Measurements from ENCODE around the gene CEMP1. TPM values are rescaled to one million over a fixed set of nuclear protein-coding genes. Genes with fewer than 3 reads are reported as not detected.

CEMP1 gene
- total and polyA plus RNA-seq, 10 of the 15 experiments (the other 5 are each of a cell fraction or from before 2014, with no cell fraction given), result 0.05 to 8.2 (median 1.5) TPM; not detected in 5

DNA sequence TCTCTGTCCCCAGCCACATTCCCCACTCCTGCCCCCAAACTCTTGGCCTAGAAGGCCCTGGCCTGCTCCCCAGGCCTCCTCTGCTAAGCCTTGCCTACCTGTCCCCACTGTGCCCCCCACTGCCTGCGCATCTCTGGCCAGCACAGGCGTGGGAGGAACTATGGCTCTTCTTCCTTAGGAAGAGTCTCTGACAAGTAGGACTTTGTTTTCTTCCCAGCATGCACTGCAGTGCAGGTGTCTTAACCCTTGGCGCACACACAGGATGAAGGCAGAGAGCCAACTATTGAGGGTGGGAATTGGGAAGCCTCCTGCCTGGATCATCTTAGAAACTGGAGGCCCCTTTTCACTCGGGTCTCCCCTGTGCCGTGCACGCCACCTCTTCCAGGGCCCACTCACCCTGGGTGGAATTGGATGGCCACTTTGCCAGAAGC, 7.4 kb downstream of the CEMP1 start (continued):
- no peak for TF ChIP-seq SUZ12 (IDR thresholded peaks at IDR 0.05; ENCODE audit: unreplicated experiment)
- TF ChIP-seq SP1 (IDR thresholded peaks at IDR 0.05; ENCODE audit: low read depth, low read length), result no peak
- TF ChIP-seq, protein P1, sequence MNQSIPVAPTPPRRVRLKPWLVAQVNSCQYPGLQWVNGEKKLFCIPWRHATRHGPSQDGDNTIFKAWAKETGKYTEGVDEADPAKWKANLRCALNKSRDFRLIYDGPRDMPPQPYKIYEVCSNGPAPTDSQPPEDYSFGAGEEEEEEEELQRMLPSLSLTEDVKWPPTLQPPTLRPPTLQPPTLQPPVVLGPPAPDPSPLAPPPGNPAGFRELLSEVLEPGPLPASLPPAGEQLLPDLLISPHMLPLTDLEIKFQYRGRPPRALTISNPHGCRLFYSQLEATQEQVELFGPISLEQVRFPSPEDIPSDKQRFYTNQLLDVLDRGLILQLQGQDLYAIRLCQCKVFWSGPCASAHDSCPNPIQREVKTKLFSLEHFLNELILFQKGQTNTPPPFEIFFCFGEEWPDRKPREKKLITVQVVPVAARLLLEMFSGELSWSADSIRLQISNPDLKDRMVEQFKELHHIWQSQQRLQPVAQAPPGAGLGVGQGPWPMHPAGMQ (IDR thresholded peaks at IDR 0.05; ENCODE audit: borderline replicate concordance), result no peak

DNA sequence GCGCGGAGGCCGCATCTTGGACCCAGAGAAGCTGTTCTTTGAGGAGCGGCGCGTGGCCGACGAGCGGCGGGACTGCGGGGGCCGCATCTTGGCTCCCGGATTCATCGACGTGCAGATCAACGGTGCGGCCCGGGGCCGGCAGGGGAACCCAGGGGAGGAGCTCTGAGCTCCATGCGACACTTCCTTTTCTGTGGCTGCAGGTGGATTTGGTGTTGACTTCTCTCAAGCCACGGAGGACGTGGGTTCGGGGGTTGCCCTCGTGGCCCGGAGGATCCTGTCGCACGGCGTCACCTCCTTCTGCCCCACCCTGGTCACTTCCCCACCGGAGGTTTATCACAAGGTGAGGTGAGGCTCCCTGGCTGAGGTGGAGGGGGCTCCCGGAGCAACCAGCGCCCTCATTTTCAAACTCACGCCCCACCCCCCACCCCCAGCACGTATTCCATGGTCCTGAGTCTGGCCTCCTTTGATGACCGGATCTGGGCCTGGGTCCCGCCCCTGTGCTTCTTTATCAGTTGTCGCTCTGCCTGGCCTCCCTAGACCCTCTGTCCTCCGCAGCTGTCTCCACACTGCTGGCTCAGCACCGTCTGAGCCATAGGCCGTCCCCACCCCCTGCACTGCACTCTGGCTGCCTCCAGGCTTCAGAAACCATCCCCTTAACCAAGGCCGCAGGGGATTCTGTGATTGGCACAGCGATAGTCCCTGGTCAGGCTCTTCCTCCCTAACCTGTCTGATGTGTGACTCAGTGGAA, 10.2 kb downstream of the CEMP1 start:
- TF ChIP-seq TAF1 (IDR thresholded peaks at IDR 0.05; ENCODE audit: borderline replicate concordance, low read depth, low read length), result 0 out of 2 replicates have a peak, but pooled peaks have one; percentile 27
- TF ChIP-seq RELA (IDR thresholded peaks at IDR 0.05; ENCODE audit: borderline replicate concordance, partially characterized antibody), result no peak
- TF ChIP-seq SMC3 (IDR thresholded peaks at IDR 0.05; ENCODE audit: borderline replicate concordance, low read length), result 0 out of 2 replicates have a peak, but pooled peaks have one; percentile 2
- TF ChIP-seq PAX5 (IDR thresholded peaks at IDR 0.05; ENCODE audit: borderline replicate concordance, low read depth, low read length), result peak; percentile 20; the same call in 1 of the 2 replicates
- TF ChIP-seq EED (IDR thresholded peaks at IDR 0.05; ENCODE audit: low read depth), result no peak
- TF ChIP-seq SPI1 (IDR thresholded peaks at IDR 0.05; ENCODE audit: borderline replicate concordance, insufficient read depth, low read depth, low read length), result peak; percentile 64; the same call in 1 of the 2 replicates
- TF ChIP-seq ZZZ3 (IDR thresholded peaks at IDR 0.05; ENCODE audit: control insufficient read depth, insufficient read length, low read depth), result no peak
- TF ChIP-seq NR2F1 (conservative IDR thresholded peaks at IDR 0.05), result 0 out of 2 replicates have a peak, but pooled peaks have one; percentile 8
- TF ChIP-seq, protein P2, sequence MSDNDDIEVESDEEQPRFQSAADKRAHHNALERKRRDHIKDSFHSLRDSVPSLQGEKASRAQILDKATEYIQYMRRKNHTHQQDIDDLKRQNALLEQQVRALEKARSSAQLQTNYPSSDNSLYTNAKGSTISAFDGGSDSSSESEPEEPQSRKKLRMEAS (IDR thresholded peaks at IDR 0.05; ENCODE audit: low read depth, low read length), result no peak
- no peak for TF ChIP-seq RUNX3 (IDR thresholded peaks at IDR 0.05; ENCODE audit: low read length)
- TF ChIP-seq POLR2AphosphoS5 (IDR thresholded peaks at IDR 0.05; ENCODE audit: low read length), result peak; percentile 0; the same call in 1 of the 2 replicates
- CTCF ChIA-PET, result interaction anchor here (1.1 kb wide), 1 partner anchor 91 kb away, joined by 4 read pairs; no protein-coding TSS in a partner anchor
- peaks cover 42% of the 10 kb centered on the region for H3K79me2 ChIP-seq (ENCODE audit: control insufficient read depth, insufficient read depth, low read length)
- 20% methylated on average over 37 of the region's 41 CpGs for WGBS (ENCODE audit: insufficient coverage, insufficient replicate concordance, low lambda C conversion rate, missing lambda C conversion rate)
- peaks cover 11 to 18% of the 10 kb centered on the region in 2 experiments; a peak in 3 of 4 replicates for H3K36me3 ChIP-seq (ENCODE audit: control insufficient read depth in 2 of 2, insufficient read depth in 2 of 2, low read length in 1 of 2)
- H3K27ac ChIP-seq (ENCODE audit: control insufficient read depth, insufficient read depth), result peak overlapping the region; percentile 39; the same call in 1 of the 2 replicates
- BruUV-seq (replicated peaks), result no TSS peak
- intact Hi-C loops (cut with micrococcal nuclease; ENCODE audit: unreplicated experiment), result no loop called here
- FAIRE-seq (no peak), ATAC-seq (peak; percentile 47), DNase-seq (ENCODE audit: low read depth, low spot score) (no peak)
- H3K4me3 ChIP-seq, result peak overlapping the region; percentile 71; the same call in 1 of the 2 replicates
- no peaks in the 10 kb centered on the region for H3K9me3 ChIP-seq (replicated peaks; ENCODE audit: control insufficient read depth, insufficient read depth, low read length)
- peak overlapping the region; percentile 74 for H3K9ac ChIP-seq (ENCODE audit: control insufficient read depth, insufficient read depth, low read length)
- in situ Hi-C loops (cut with MboI), result no loop called here
- POLR2A ChIA-PET, result interaction anchor here (0.8 kb wide), 1 partner anchor 12 kb away, joined by 3 read pairs; no protein-coding TSS in a partner anchor
- H3K27me3 ChIP-seq (replicated peaks in 1 of 2; ENCODE audit: control insufficient read depth in 2 of 2, insufficient read depth in 2 of 2, low read length in 1 of 2), result no peaks in the 10 kb centered on the region
- no peak overlapping the region for H2AFZ ChIP-seq (ENCODE audit: control insufficient read depth, low read depth, low read length)
- peaks cover 3% of the 10 kb centered on the region for H4K20me1 ChIP-seq (ENCODE audit: control insufficient read depth, insufficient read depth)
- H3K4me1 ChIP-seq (ENCODE audit: control insufficient read depth, insufficient read depth, low read length), result peaks cover 11% of the 10 kb centered on the region
- RAD21 ChIA-PET (ENCODE audit: unreplicated experiment), result no interaction called here
- SMC1A ChIA-PET (ENCODE audit: uncharacterized antibody, unreplicated experiment), result interaction anchor here (0.6 to 0.7 kb wide), 2 partner anchors 61 to 403 kb away, joined by 3 read pairs; partner anchors contain the start of gene TEDC2
- H3K4me2 ChIP-seq (ENCODE audit: control insufficient read depth, insufficient read depth), result peak overlapping the region; percentile 92
